GM21367 (cell line): ENCODE measurements around the gene GPR135.

Experiments
- ATAC-seq: cut with Tn5 transposase; IDR thresholded peaks from one replicate; pipeline ENCODE4 v1.9.1; 2021; ENCODE audit not compliant: unreplicated experiment

The GPR135 gene

GRCh38 chr14:59465316-59466135, at the start of gene GPR135:
Gene GPR135 (minus strand): TSS chr14:59465380. CDS start chr14:59465226, 154 bp downstream.
- ATAC-seq, result peak; percentile 24

- ATAC-seq, result no peak
Measured at GRCh38 chr14:59511916-59512575, 46.9 kb upstream of the GPR135 start.

GRCh38 chr14:59510966-59511365, 45.8 kb upstream of the GPR135 start:
- ATAC-seq, result no peak

GRCh38 chr14:59510001-59510400, 44.8 kb upstream of the GPR135 start:
- ATAC-seq, result no peak

GRCh38 chr14:59509101-59509500, 43.9 kb upstream of the GPR135 start:
- ATAC-seq, result no peak

- no peak for ATAC-seq
Measured at GRCh38 chr14:59507752-59508103, 42.5 kb upstream of the GPR135 start.

GRCh38 chr14:59507063-59507751, 42.0 kb upstream of the GPR135 start:
- ATAC-seq, result peak; percentile 87

GRCh38 chr14:59503256-59503655, 38.1 kb upstream of the GPR135 start:
- ATAC-seq, result no peak

GRCh38 chr14:59500732-59501131, 35.6 kb upstream of the GPR135 start:
- ATAC-seq, result no peak

- ATAC-seq, result no peak
Measured at GRCh38 chr14:59492384-59492783, 27.2 kb upstream of the GPR135 start.

GRCh38 chr14:59490756-59491155, 25.6 kb upstream of the GPR135 start:
- ATAC-seq, result no peak

- ATAC-seq, result peak; percentile 30
Measured at GRCh38 chr14:59484639-59485175, 19.5 kb upstream of the GPR135 start.

GRCh38 chr14:59483819-59484638, 18.8 kb upstream of the GPR135 start, which contains the start of the genes JKAMP and L3HYPDH:
Gene JKAMP (plus strand): TSS chr14:59484517. CDS start chr14:59484590, 73 bp downstream.
Gene L3HYPDH (minus strand): TSS chr14:59484408. CDS start chr14:59484316, 92 bp downstream.
- ATAC-seq, result peak; percentile 81

GRCh38 chr14:59483363-59483762, 18.2 kb upstream of the GPR135 start:
- no peak for ATAC-seq

- ATAC-seq, result no peak
Measured at GRCh38 chr14:59482541-59483331, 17.6 kb upstream of the GPR135 start.

- no peak for ATAC-seq
Measured at GRCh38 chr14:59481871-59482540, 16.8 kb upstream of the GPR135 start.

GRCh38 chr14:59481407-59481806, 16.2 kb upstream of the GPR135 start:
- ATAC-seq, result no peak

GRCh38 chr14:59480166-59480565, 15.0 kb upstream of the GPR135 start:
- no peak for ATAC-seq

GRCh38 chr14:59478540-59478939, 13.4 kb upstream of the GPR135 start:
- no peak for ATAC-seq
